BE2C (cell line): ENCODE data around the gene ECM1. TPM values are rescaled to one million over a fixed set of nuclear protein-coding genes. Genes with fewer than 3 reads are reported as not detected.

ENCODE experiments used
- DNase-seq: peaks from one replicate; pipeline ENCODE4 v3.0.0-alpha.2; 2020
- H3K27me3 ChIP-seq: fragments of 250-450 bp; sonication (Bioruptor Pico); 2 replicates; pipeline ENCODE4 v1.5.1; 2020; ENCODE audit warnings: mild to moderate bottlenecking
- H3K36me3 ChIP-seq: fragments of 250-450 bp; sonication (Bioruptor Pico); 2 replicates; pipeline ENCODE4 v1.5.1; 2020; ENCODE audit warnings: mild to moderate bottlenecking
- H3K4me1 ChIP-seq: fragments of 250-450 bp; sonication (Bioruptor Pico); 2 replicates; pipeline ENCODE4 v1.5.1; 2020
- H3K4me3 ChIP-seq: 2 replicates; pipeline ENCODE4 v1.5.1; 2011; ENCODE audit warnings: low read depth, low read length
- H3K9me3 ChIP-seq: fragments of 250-450 bp; sonication (Bioruptor Pico); 2 replicates; pipeline ENCODE4 v1.5.1; 2020
- CTCF ChIP-seq: IDR thresholded peaks from 2 replicates; pipeline ENCODE4 v1.5.1; 2012; ENCODE audit warnings: mild to moderate bottlenecking, low read depth, low read length
- polyA plus RNA-seq: library from polyadenylated mRNA; unstranded; fragments of >200 nt; gene quantifications from one replicate; pipeline ENCODE4 v1.2.1, GENCODE V29; 2012; ENCODE audit warnings: low read depth, missing spikeins; ENCODE audit not compliant: insufficient read length, insufficient read depth

ECM1 gene
- polyA plus RNA-seq, result 3.9 TPM

DNA sequence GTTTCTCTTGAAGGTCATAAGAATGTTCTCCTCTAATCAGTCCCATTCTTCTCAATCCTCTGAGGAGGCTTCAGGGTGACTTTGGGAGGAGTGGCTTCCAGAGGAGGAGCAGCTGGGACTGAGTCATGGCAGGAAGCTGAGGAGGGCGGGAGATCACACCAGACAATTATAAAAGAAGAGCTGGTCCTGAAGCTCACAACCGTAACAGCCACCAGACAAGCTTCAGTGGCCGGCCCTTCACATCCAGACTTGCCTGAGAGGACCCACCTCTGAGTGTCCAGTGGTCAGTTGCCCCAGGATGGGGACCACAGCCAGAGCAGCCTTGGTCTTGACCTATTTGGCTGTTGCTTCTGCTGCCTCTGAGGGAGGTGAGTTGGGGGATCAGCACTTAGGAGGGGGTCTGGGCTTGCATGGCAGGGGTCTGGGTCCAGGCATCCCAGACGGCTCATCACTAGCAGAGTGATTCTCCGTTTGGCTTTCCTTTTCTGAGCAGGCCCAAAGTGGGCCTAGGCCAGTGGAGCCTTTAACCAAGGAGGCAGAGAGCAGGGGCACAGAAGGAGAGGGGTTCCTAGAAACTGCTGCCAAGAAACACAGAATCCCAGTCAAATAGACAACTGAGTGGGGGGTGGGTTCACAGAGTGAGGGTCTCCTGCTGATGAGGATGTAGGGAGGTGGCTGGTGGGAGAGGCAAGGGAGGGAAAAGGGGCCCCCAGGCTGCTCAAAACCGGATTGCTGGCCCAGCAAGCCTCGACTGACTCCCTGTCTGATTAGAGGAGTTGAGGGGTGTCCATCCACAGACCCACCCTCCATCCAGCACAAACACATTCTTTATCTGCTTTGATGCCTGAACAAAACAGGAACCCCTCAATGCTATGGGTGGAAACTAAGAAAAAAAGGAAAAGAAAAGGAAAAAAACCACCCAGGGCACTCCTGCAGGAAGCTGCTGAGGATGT is at the start of gene ECM1:
TSS of gene ECM1 (plus strand) at position 198 of the 953 bp plus-strand sequence. CDS start at position 299, 101 bp downstream.
- Histone ChIP-seq H3K4me3 (no peak within 1 kb of the TSS), H3K27me3 (no peaks in the 10 kb centered on the region), H3K9me3 (no peaks in the 10 kb centered on the region), H3K36me3 (peaks cover 22% of the 10 kb centered on the region), H3K4me1 (peaks cover 4% of the 10 kb centered on the region; the same call in 1 of the 2 replicates)
- peak; percentile 35 for DNase-seq
- no peak for TF ChIP-seq CTCF

- H3K4me3 ChIP-seq, result no peak overlapping the region
- H3K27me3 ChIP-seq, result no peaks in the 10 kb centered on the region
- H3K9me3 ChIP-seq, result no peaks in the 10 kb centered on the region
- H3K36me3 ChIP-seq, result peaks cover 52% of the 10 kb centered on the region
- TF ChIP-seq CTCF, result peak; percentile 82
- DNase-seq, result peak; percentile 74
- H3K4me1 ChIP-seq, result no peaks in the 10 kb centered on the region
These were observed 43.5 kb upstream of the ECM1 start for GRCh38 chr1:150464422-150464826.

GRCh38 chr1:150466964-150467363 is 40.9 kb upstream of the ECM1 start:
- DNase-seq, result no peak
- Histone ChIP-seq H3K4me3 (no peak overlapping the region), H3K4me1 (no peaks in the 10 kb centered on the region), H3K36me3 (peaks cover 53% of the 10 kb centered on the region), H3K9me3 (no peaks in the 10 kb centered on the region), H3K27me3 (no peaks in the 10 kb centered on the region)
- no peak for TF ChIP-seq CTCF

DNA sequence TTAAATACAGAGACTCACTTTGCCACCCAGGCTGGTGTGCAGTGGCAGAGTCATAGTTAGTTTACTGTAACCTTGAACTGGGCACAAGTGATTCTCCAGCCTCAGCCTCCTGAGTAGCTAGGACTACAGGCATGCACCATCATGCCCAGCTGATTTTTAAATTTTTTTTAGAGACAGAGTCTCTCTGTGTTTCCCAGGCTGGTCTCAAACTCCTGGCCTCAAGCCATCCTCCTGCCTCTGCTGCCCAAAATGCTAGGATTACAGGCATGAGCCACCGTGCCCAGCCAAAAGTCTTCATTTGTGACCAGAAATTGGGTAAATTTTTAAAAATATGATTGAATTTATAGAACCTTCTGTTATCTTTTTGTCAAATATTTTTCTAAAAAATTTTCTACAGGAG is 38.6 kb upstream of the ECM1 start:
- H3K27me3 ChIP-seq, result no peaks in the 10 kb centered on the region
- peaks cover 62% of the 10 kb centered on the region for H3K36me3 ChIP-seq
- H3K9me3 ChIP-seq, result no peaks in the 10 kb centered on the region
- no peaks in the 10 kb centered on the region for H3K4me1 ChIP-seq
- H3K4me3 ChIP-seq, result no peak overlapping the region
- TF ChIP-seq CTCF, result no peak
- no peak for DNase-seq

GRCh38 chr1:150472601-150473200 is 35.2 kb upstream of the ECM1 start:
- no peaks in the 10 kb centered on the region; the same call in 1 of the 2 replicates for H3K4me1 ChIP-seq
- no peaks in the 10 kb centered on the region for H3K9me3 ChIP-seq
- TF ChIP-seq CTCF, result no peak
- peaks cover 36% of the 10 kb centered on the region for H3K36me3 ChIP-seq
- no peak overlapping the region for H3K4me3 ChIP-seq
- H3K27me3 ChIP-seq, result no peaks in the 10 kb centered on the region
- no peak for DNase-seq

DNA sequence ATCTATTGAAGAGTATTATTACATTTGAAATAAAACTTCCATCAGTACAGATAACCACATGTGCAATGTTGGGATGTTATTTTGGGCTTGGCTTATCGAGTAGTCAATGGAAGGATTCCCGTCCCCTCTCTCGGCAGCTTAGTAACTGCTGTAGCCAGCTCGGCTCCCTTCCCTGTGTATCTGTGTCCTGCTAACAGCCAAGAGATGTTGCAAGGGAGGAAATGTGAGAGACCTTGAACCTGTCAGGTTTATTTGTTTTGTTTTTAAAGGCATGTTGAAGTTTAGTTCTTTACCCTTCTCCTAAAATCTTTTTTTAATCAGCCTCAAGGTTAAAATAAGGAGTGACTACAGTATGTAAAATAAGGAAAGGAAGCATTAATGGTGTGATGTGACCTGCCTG is 34.2 kb upstream of the ECM1 start:
- no peak for TF ChIP-seq CTCF
- H3K36me3 ChIP-seq, result peaks cover 36% of the 10 kb centered on the region
- H3K4me1 ChIP-seq, result no peaks in the 10 kb centered on the region; the same call in 1 of the 2 replicates

More for the DNA sequence above, 34.2 kb upstream of the ECM1 start:
- H3K4me3 ChIP-seq, result no peak overlapping the region
- no peaks in the 10 kb centered on the region for H3K27me3 ChIP-seq
- no peaks in the 10 kb centered on the region for H3K9me3 ChIP-seq
- DNase-seq, result no peak
